HG03439 (cell line): Measurements from ENCODE around the gene NR1D1.

Experiments
- ATAC-seq: cut with Tn5 transposase; IDR thresholded peaks from one replicate; pipeline ENCODE4 v1.9.1; 2021; ENCODE audit warnings: mild to moderate bottlenecking, moderate library complexity; ENCODE audit not compliant: unreplicated experiment

The NR1D1 gene

GRCh38 chr17:40076591-40076990 is 23.8 kb downstream of the NR1D1 start:
- ATAC-seq = no peak

DNA sequence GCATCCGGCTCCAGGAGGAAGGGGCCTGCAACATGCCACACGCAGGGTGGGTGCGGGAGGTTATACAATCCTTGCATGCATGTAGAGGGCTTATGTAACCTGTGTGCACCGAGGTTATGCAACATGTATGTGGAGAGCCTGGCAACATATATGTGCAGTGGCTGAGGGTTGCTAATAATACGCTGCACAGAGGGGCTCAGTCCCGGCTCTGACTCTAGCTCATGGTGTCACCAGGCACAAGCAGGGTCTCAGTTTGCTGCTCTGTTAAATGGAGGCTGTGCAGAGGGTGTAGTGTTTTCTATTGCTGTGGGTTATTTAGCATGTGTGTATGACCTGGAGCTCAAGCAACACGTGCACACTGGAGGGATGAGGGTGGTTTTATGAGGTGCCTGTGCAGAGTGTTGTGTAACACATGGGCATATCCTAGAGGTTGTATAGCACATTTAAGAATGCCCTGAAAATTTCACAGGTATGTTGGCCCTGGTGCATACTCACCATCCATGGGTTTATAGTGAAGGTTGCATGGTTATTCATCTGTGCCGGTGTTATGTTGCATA is 24.4 kb downstream of the NR1D1 start:
- ATAC-seq = no peak

- no peak for ATAC-seq
Observed at GRCh38 chr17:40075201-40075941, 25.0 kb downstream of the NR1D1 start.

DNA sequence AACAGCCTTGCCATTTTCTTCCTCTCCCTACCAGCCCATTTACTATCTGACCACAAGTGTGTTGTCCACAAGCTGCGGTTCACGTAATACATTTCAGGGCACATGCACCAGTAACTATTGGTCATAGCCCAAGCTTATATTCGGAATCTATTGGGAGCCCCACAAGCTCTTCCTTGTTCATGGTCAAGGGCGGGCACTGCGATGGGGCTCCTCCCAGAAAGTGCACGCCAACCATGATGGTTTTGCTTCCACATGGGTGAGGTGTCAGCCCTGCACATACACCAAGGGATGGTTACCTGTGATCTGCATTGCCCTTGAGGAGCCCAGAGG is 25.6 kb downstream of the NR1D1 start:
- no peak for ATAC-seq

- ATAC-seq = no peak
Observed at GRCh38 chr17:40074175-40074512, 26.2 kb downstream of the NR1D1 start.

- no peak for ATAC-seq
Observed at GRCh38 chr17:40073454-40074174, 26.8 kb downstream of the NR1D1 start.

- no peak for ATAC-seq
Observed at GRCh38 chr17:40072735-40073346, 27.5 kb downstream of the NR1D1 start.

- no peak for ATAC-seq
Observed at GRCh38 chr17:40072040-40072734, 28.2 kb downstream of the NR1D1 start.

- no peak for ATAC-seq
Observed at GRCh38 chr17:40071313-40072039, 28.9 kb downstream of the NR1D1 start.

GRCh38 chr17:40070709-40071312 is 29.6 kb downstream of the NR1D1 start:
- ATAC-seq = no peak

GRCh38 chr17:40069751-40070708 is 30.4 kb downstream of the NR1D1 start:
- ATAC-seq = no peak

GRCh38 chr17:40068917-40069750 is 31.3 kb downstream of the NR1D1 start:
- no peak for ATAC-seq

- no peak for ATAC-seq
Observed at GRCh38 chr17:40068584-40068916, 31.8 kb downstream of the NR1D1 start.

DNA sequence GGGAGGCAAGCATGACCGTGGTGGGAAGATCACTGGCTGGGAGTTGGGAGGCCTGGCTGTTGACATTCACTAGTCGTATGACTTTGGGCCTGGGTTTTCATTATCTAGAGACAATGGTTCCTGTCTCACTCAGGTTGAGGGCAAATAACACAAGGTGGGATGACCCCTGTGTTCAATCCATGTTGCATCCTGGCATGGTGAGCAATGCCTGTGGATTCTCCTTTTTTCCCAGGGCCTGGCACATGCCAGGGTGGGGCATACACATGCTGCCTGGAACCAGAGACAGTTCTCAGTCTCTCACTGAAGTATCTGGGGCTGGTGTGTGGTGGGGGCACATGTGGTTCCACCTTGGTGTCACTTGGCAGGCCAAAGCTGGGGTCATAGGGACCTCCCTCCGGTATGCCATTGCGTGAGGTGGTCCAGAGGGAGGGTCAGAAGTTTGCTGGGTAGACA is 32.2 kb downstream of the NR1D1 start:
- no peak for ATAC-seq

DNA sequence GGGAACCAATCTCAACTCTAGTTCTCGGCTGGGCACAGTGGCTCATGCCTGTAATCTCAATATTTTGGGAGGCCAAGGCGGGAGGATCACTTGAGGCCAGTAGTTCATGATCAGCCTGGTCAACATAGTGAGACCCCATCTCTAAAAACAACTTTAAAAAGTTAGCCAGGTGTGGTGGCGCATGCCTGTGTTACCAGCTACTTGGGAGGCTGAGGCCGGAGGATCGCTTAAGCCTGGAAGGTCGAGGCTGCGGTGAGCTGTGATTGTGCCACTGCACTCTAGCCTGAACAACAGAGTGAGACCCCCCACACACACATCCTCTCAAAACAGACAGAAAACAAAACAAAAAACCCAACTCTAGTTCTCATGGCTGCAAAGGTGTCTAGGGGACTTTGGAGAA is 32.7 kb downstream of the NR1D1 start:
- ATAC-seq = no peak

DNA sequence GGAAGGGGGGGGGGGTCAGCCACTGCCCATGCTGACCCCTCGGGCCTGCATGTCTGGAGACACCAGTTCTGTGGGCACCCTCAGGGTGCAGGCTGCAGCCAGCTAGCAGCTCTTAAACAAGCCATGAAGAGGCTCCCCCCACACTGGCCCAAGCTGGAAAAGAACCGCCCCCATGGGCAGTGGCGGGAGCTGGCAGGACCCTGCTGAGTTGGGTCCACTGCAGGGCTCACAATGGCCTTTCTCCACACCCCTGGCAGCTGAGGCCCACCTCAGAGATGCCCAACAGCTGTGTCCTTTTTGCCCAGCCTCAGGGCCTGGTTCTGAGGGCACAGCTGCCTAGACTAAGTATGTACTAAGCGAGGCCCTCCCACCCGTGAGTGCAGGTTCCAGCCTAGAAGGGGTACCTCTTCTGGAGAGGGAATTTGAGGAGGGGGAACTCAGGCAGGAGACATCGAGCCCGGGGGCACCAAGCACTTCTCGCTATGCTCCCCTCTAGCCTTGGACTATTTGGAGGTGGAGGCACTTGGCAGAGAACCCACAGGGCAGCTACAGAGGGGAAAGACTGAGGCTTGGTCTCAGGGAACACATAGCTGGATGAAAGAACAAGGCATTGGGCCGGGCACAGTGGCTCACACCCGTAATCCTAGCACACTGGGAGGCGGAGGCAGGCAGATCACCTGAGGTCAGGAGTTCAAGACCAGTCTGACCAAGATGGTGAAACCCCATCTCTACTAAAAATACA is 34.4 kb downstream of the NR1D1 start:
- no peak for ATAC-seq

DNA sequence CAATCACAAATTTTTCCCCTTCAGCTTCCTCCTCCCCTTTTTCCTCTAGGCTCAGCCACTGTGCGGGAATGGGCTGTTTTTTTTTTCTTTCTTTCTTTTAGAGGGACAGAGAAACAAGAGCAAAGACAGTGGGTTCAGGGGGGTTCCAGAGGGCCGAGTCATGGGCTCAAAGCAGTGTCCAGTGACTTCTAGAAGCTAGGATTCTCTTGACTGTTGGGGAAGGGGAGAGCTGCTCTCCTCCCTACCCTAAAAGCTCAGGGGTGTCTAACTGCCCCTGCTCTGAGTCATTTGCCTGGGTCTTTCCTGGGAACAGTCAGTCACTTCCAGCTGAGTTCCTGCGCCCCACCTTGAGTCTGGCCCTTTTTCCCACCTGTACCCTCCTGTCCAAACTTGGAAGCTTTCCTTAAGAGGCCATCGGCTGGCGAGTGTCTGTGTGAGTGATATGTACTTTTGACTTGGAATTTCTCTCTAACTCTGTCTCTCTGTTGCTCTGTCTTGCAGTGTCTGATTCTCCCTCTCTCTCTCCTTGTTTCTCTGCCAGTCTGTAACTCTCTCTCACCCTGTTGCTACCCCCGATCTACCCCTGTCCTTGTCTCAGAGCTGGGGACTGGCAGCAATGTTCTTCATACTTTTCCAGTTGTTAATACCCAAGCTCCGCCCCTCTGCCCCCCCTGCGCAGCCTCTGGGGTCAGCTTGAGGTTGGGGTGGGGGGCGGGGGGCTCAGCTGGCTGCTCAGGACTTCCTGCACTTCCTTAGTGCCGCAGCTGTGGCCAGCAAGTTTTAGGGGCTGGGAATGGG is 35.2 kb downstream of the NR1D1 start:
- ATAC-seq = no peak
